IMR-90 (cell line): ENCODE data around the gene CCR6. TPM values are rescaled to one million over a fixed set of nuclear protein-coding genes. Genes with fewer than 3 reads are reported as not detected.

Experiments
- ATAC-seq: fragments of 200-7000 bp; cut with Tn5 transposase; 2 replicates; pipeline ENCODE4 v1.9.1; 2020; ENCODE audit warnings: low read depth, mild to moderate bottlenecking, moderate library complexity
- BruUV-seq: library from RNA; stranded (reverse); fragments of 400-500 nt; replicated peaks from 2 replicates; lab custom pipeline; 2021; lab: Mats Ljungman, UMichigan
- CTCF ChIA-PET: fragments of 300-600 bp; formaldehyde crosslinking; extraction: SDS; loops from one replicate; lab custom pipeline; 2021; ENCODE audit warnings: antibody characterized with exemption; lab: Yijun Ruan, JAX
- POLR2A ChIA-PET: fragments of 300-600 bp; sonication (Branson Sonifier 250); formaldehyde crosslinking; loops from one replicate; lab custom pipeline; 2022; ENCODE audit warnings: antibody characterized with exemption; ENCODE audit not compliant: unreplicated experiment; lab: Charles Lee
- DNase-seq: peaks from one replicate; pipeline ENCODE4 v3.0.0; 2013
- H2AFZ ChIP-seq: replicated peaks from 2 replicates; pipeline ENCODE3; 2013; ENCODE audit warnings: low read length, mild to moderate bottlenecking; ENCODE audit not compliant: poor library complexity
- H2AK5ac ChIP-seq: 2 replicates; pipeline ENCODE4 v1.6.1; 2013; ENCODE audit warnings: low read depth, low read length, inconsistent platforms
- H2AK9ac ChIP-seq: replicated peaks from 2 replicates; pipeline ENCODE3; 2013; ENCODE audit warnings: mild to moderate bottlenecking, low read depth, low read length, moderate library complexity; ENCODE audit not compliant: poor library complexity
- H2BK120ac ChIP-seq: 2 replicates; pipeline ENCODE4 v1.6.1; 2013; ENCODE audit warnings: low read depth, low read length, inconsistent platforms
- H2BK15ac ChIP-seq: 3 replicates; pipeline ENCODE4 v1.6.1; 2013; ENCODE audit warnings: low read depth, low read length, inconsistent platforms
- H2BK20ac ChIP-seq: 2 replicates; pipeline ENCODE4 v1.6.1; 2013; ENCODE audit warnings: low read depth, mild to moderate bottlenecking, inconsistent platforms, low read length, moderate library complexity
- H2BK5ac ChIP-seq: 2 replicates; pipeline ENCODE4 v1.6.1; 2013; ENCODE audit warnings: mild to moderate bottlenecking, low read depth, low read length, inconsistent platforms; ENCODE audit not compliant: poor library complexity, severe bottlenecking
- H3K14ac ChIP-seq: replicated peaks from 2 replicates; pipeline ENCODE4 v1.6.1; 2013; ENCODE audit warnings: low read depth, low read length, inconsistent platforms
- H3K18ac ChIP-seq: 2 replicates; pipeline ENCODE4 v1.6.1; 2013; ENCODE audit warnings: low read depth, low read length, control low read depth
- H3K23ac ChIP-seq: 2 replicates; pipeline ENCODE4 v1.6.1; 2013; ENCODE audit warnings: low read depth, low read length, inconsistent platforms
- H3K27ac ChIP-seq: 2 replicates; pipeline ENCODE4 v1.5.1; 2013; ENCODE audit warnings: mild to moderate bottlenecking, control low read depth, low read length; ENCODE audit not compliant: insufficient read depth
- H3K27me3 ChIP-seq: 2 replicates; pipeline ENCODE4 v1.6.1; 2013; ENCODE audit warnings: low read length; ENCODE audit not compliant: control insufficient read depth, insufficient read depth
- H3K36me3 ChIP-seq: 2 replicates; pipeline ENCODE4 v1.6.1; 2013; ENCODE audit warnings: low read length, mixed read lengths; ENCODE audit not compliant: control insufficient read depth, insufficient read depth
- H3K4ac ChIP-seq: 2 replicates; pipeline ENCODE4 v1.6.1; 2013; ENCODE audit warnings: low read depth, low read length, inconsistent platforms
- H3K4me1 ChIP-seq: 2 replicates; pipeline ENCODE4 v1.6.1; 2013; ENCODE audit warnings: low read length, mixed read lengths; ENCODE audit not compliant: control insufficient read depth, insufficient read depth
- H3K4me2 ChIP-seq: 2 replicates; pipeline ENCODE4 v1.6.1; 2013; ENCODE audit warnings: low read depth, mild to moderate bottlenecking, control low read depth, low read length, moderate library complexity
- H3K4me3 ChIP-seq: 2 replicates; pipeline ENCODE4 v1.5.1; 2013; ENCODE audit warnings: low read depth, mild to moderate bottlenecking, control low read depth, low read length, moderate library complexity; ENCODE audit not compliant: insufficient read depth
- H3K56ac ChIP-seq: 2 replicates; pipeline ENCODE4 v1.6.1; 2013; ENCODE audit warnings: low read length, inconsistent platforms; ENCODE audit not compliant: insufficient read depth; ENCODE audit errors: extremely low read depth
- H3K79me1 ChIP-seq, 2 experiments: 2 replicates each; pipeline ENCODE4 v1.6.1; 2013; ENCODE audit warnings: low read length in 2 of 2, inconsistent platforms in 1 of 2, low read depth in 1 of 2
- H3K9ac ChIP-seq: 2 replicates; pipeline ENCODE4 v1.6.1; 2013; ENCODE audit warnings: low read depth, low read length, control low read depth
- H3K9me1 ChIP-seq: 2 replicates; pipeline ENCODE4 v1.6.1; 2013; ENCODE audit warnings: low read length, inconsistent platforms; ENCODE audit not compliant: insufficient read depth
- H3K9me3 ChIP-seq: 2 replicates; pipeline ENCODE4 v1.6.1; 2013; ENCODE audit warnings: low read length; ENCODE audit not compliant: control insufficient read depth, insufficient read depth
- H4K20me1 ChIP-seq: 2 replicates; pipeline ENCODE4 v1.6.1; 2013; ENCODE audit warnings: low read length, inconsistent platforms; ENCODE audit not compliant: insufficient read depth
- H4K5ac ChIP-seq: 2 replicates; pipeline ENCODE4 v1.6.1; 2013; ENCODE audit warnings: mild to moderate bottlenecking, low read depth, low read length, control low read depth
- H4K8ac ChIP-seq, 2 experiments: 2 replicates each; pipeline ENCODE4 v1.6.1; 2013; ENCODE audit warnings: low read depth in 2 of 2, low read length in 2 of 2, control low read depth in 1 of 2, inconsistent platforms in 1 of 2
- H4K91ac ChIP-seq: 2 replicates; pipeline ENCODE4 v1.6.1; 2013; ENCODE audit warnings: low read depth, low read length, inconsistent platforms; ENCODE audit not compliant: insufficient read depth
- CHD1 ChIP-seq: IDR thresholded peaks from 2 replicates; pipeline ENCODE4 v1.6.1; 2012; ENCODE audit warnings: low read depth, low read length, improper control_type of control experiment
- FOS ChIP-seq: fragments of 150-350 bp; IDR thresholded peaks from 2 replicates; pipeline ENCODE4 v1.6.1; 2016; ENCODE audit warnings: low read depth, low read length
- RAD21 ChIP-seq: IDR thresholded peaks from 2 replicates; pipeline ENCODE4 v1.6.1; 2012; ENCODE audit warnings: low read length, improper control_type of control experiment
- RCOR1 ChIP-seq: IDR thresholded peaks from 2 replicates; pipeline ENCODE4 v1.6.1; 2012; ENCODE audit warnings: mild to moderate bottlenecking, low read length, improper control_type of control experiment; ENCODE audit not compliant: insufficient replicate concordance
- WGBS, 2 experiments: methylation state at CpG; one replicate each; pipeline versions ENCODE4 v1.1.5 to v1.1.7; 2013; ENCODE audit warnings: missing lambda C conversion rate in 2 of 2; ENCODE audit not compliant: insufficient read length in 1 of 2; ENCODE audit errors: extremely low coverage in 2 of 2; 5-methylcytosine and 5-hydroxymethylcytosine counted together
- dilution Hi-C: fragments of 300-500 bp; cut with HindIII; formaldehyde crosslinking; loops from one replicate; pipeline ENCODE4 v1.14.3; 2018; ENCODE audit warnings: low sequenced_read_pairs; ENCODE audit not compliant: unreplicated experiment
- in situ Hi-C: fragments of 300-500 bp; cut with MboI; formaldehyde crosslinking; loops from 3 replicates; pipeline ENCODE4 v1.14.3; 2019; ENCODE audit warnings: low sequenced_read_pairs, inconsistent platforms, mixed read lengths
- intact Hi-C: fragments of 100-400 bp; cut with micrococcal nuclease; formaldehyde crosslinking; loops from 2 replicates; pipeline ENCODE4 v1.10.0; 2022
- polyA plus RNA-seq, 3 experiments: library from polyadenylated mRNA; depleted of rRNA; stranded (reverse); fragments of >200 nt; gene quantifications; 2 replicates each; pipeline ENCODE4 v1.2.3, GENCODE V29; 2012; ENCODE audit warnings: low replicate concordance in 1 of 3
- total RNA-seq: library from RNA; depleted of rRNA; stranded (reverse); fragments of >200 nt; gene quantifications from 2 replicates; pipeline ENCODE4 v1.2.3, GENCODE V29; 2012
- TF ChIP-seq, protein P1 (sequence below): fragments of 150-350 bp; IDR thresholded peaks from 2 replicates; pipeline ENCODE4 v1.6.1; 2016; ENCODE audit warnings: low read depth, mild to moderate bottlenecking, low read length, moderate library complexity, borderline replicate concordance

CCR6 gene
- total and polyA plus RNA-seq, 2 of the 4 experiments (the other 2 are of a cell fraction), result not detected

DNA sequence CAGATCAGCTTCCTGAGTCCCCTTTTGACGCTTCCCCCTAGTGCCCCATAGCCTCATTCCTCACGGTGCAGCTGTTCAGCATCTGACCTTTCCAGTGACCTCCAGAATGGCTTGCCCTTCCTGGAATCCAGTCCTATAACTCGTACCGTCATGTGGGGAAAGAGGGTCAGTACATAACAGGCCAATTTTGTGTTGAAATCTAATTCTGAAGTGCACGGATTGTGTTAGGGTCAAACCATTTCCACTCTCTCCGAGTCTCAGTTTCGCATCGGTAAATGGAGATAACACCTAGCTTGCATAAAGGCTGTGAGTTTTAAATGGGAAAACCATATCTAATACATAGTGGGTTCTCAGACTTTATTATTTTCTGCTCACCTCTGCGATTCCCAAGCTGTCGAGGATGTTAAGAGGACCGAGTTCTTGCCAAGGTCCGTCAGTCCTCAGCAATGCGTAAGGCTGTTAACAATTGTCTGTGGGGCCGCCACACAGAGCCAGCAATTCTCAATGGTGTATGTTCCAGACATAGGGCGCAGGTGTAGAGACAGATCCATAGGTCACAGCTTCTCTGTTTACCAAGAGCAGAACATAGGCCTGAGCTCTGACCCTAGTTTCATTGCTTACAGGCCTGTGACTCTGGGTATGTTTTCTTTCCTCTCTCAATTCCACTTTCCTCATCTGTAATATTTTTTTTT lies 45.5 kb upstream of the CCR6 start:
- H3K4me2 ChIP-seq, result no peak overlapping the region
- DNase-seq (no peak), ATAC-seq (no peak)
- no peak overlapping the region for H4K91ac ChIP-seq
- H3K18ac ChIP-seq, result no peak overlapping the region
- H2BK5ac ChIP-seq, result no peak overlapping the region
- H3K36me3 ChIP-seq, result no peaks in the 10 kb centered on the region
- dilution Hi-C loops, result no loop called here
- H3K4me1 ChIP-seq, result no peaks in the 10 kb centered on the region
- H3K79me1 ChIP-seq, result no peaks in the 10 kb centered on the region
- H2AK5ac ChIP-seq, result no peak overlapping the region
- no peaks in the 10 kb centered on the region for H3K27me3 ChIP-seq
- H4K5ac ChIP-seq, result no peak overlapping the region
- no peak for TF ChIP-seq CHD1
- TF ChIP-seq RCOR1, result no peak
- TF ChIP-seq RAD21, result no peak
- TF ChIP-seq FOS, result no peak
- TF ChIP-seq, protein P1, sequence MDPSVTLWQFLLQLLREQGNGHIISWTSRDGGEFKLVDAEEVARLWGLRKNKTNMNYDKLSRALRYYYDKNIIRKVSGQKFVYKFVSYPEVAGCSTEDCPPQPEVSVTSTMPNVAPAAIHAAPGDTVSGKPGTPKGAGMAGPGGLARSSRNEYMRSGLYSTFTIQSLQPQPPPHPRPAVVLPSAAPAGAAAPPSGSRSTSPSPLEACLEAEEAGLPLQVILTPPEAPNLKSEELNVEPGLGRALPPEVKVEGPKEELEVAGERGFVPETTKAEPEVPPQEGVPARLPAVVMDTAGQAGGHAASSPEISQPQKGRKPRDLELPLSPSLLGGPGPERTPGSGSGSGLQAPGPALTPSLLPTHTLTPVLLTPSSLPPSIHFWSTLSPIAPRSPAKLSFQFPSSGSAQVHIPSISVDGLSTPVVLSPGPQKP, result no peak
- H3K9me1 ChIP-seq, result no peaks in the 10 kb centered on the region
- H2BK120ac ChIP-seq, result no peak overlapping the region
- no peak overlapping the region for H3K4ac ChIP-seq
- H3K27ac ChIP-seq, result no peak overlapping the region
- no TSS peak for BruUV-seq
- H4K8ac ChIP-seq, result no peak overlapping the region
- CTCF ChIA-PET, result interaction anchor here (0.6 kb wide), 1 partner anchor 60 kb away, joined by 3 read pairs; no protein-coding TSS in a partner anchor
- H3K23ac ChIP-seq, result no peak overlapping the region
- no peak overlapping the region for H2BK15ac ChIP-seq
- intact Hi-C loops, result no loop called here
- in situ Hi-C loops, result no loop called here
- no peak overlapping the region for H2AK9ac ChIP-seq
- no peaks in the 10 kb centered on the region for H4K20me1 ChIP-seq
- no peak overlapping the region for H3K4me3 ChIP-seq
- 76% methylated on average over 6 of the region's 15 CpGs; no CpG with 5 or more reads in 1 of the 2 experiments for WGBS, 2 experiments
- H3K9me3 ChIP-seq, result peaks cover 2% of the 10 kb centered on the region
- no peak overlapping the region for H2AFZ ChIP-seq
- H3K9ac ChIP-seq, result no peak overlapping the region
- POLR2A ChIA-PET, result no interaction called here
- H3K56ac ChIP-seq, result no peak overlapping the region
- no peak overlapping the region for H3K14ac ChIP-seq
- H2BK20ac ChIP-seq, result no peak overlapping the region
